Measurements from ENCODE around the gene GRPEL2.

DNA sequence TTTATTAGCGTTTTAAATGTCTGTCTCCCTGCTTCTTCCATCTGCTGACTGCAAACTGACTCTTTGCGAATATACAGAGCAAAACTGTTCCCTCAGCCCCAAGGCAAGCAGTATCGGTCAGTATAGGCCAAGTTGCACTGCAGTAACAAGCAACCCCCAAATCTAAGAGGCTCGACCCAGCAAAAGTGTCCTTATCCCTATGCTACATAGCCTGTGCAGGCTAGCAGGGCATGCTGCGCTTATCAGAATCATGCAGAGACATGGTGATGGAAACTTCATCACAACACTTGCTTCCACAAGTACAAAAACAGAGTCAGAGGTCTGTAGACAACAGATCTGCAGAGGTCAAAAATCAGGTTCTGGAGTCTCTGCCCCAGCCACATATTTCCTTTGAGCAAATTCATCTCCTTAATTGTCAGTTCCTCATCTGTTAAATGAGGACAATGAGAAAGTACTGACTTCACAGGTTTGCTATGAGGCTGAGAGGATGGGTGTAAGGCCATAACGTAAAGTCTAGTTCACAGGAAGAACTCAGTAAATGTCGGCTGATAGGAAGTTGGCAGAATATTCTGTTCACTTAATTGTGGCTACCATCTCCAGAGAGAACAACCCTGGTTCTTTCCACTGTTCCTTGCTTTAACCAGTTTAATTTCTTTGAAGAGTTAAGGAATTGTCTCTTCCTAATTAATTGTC is 43.3 kb downstream of the GRPEL2 start:
- no peak for TF ChIP-seq CTCF (IDR thresholded peaks at IDR 0.05)
- no peak for TF ChIP-seq POLR2A (IDR thresholded peaks at IDR 0.05)

Data from ovary (tissue), 3 donors.